Stromal cell of bone marrow (primary cell): ENCODE results near the gene ANAPC10.
"Not testable (repeated sequence)": the region's sequence is repeated elsewhere in the genome, so short reads cannot be mapped to it uniquely, and the experiment has no call there.

Experiments used
- DNase-seq: peaks from one replicate; pipeline ENCODE4 v3.0.0-alpha.2; 2012; ENCODE audit warnings: low read depth

The ANAPC10 gene

DNA sequence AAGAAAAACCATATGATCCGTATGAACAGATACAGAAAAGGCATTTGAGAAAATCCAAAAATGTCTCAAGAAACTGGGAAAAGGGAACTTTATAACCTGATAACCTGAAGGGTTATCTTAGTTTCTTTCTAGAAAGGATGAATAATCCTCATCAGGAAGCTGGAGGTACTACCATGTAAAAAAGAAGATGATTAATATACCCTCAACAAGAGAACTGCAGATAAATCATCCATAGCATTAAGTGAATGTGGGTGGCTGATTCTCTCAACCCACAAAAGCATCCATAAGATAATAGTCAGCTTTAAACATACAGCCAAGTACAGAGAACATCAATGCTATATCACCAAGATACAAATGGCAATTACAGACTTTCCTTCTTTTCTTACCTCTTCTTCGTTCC lies 26.4 kb downstream of the ANAPC10 start:
- DNase-seq, result no peak

DNA sequence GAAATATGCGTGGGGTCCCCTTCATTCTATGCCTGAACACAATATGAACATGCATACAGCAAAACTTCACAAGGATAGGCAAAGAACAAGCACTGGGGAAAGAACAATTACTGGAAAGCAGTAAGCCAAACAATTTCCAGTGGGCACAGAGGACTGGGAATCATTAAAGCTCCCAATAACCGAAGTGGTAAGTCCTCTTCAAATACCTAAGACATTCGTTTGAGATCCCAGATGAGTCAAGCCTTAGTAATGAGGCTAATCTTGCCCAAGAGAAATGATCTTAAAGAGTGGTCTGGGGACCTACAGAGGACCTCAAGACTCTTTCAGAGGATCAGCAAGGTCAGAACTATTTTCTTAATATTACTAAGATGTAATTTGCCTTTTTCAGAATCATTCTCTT lies 28.6 kb downstream of the ANAPC10 start:
- peak; percentile 8 for DNase-seq

DNA sequence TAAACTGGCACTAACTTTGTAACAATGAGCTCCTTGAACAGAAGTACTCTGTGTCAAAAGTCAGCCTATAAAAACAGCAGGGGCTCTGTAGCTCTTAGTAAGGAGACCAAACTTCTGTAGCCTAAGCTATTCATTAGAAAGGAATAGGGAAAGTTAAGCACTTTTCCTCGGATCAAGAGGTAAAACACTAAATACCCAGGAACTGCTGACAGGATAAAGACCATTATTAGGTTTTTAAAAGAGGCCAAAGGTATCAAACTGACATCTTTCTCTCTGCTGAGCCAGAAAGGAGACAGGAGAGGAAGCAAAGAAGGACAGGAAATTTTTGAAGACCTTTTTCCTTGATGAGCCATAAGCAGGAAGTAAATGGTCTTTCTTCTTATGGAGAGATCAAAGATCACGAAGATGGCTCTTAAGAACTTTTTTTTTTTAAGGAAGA lies 31.9 kb downstream of the ANAPC10 start:
- no peak for DNase-seq

DNA sequence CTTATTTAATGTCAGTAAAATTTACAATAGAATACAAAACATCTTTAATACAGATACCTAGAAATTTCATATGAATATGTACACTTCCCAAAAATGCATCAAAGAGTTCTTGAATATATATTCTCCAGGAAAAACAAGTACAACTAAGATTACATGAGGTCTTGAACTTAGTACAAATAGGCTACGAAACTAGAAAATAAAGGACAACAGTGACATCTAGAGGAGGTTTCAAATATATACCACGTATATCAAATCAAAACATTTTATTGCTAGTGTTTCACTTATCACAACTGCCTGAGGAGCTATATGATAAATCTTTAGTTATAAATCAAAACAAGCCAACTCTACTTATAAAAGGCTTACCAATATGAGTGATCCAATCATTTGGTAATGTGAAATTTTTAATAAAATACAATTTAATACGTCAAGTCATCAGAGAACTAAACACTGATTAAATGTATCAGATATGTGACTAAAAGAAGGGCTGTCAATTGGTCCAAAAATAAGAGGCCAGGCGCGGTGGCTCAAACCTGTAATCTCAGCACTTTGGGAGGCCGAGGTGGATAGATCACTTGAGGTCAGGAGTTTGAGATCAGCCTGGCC lies 36.6 kb downstream of the ANAPC10 start:
- peak; percentile 21 for DNase-seq

DNA sequence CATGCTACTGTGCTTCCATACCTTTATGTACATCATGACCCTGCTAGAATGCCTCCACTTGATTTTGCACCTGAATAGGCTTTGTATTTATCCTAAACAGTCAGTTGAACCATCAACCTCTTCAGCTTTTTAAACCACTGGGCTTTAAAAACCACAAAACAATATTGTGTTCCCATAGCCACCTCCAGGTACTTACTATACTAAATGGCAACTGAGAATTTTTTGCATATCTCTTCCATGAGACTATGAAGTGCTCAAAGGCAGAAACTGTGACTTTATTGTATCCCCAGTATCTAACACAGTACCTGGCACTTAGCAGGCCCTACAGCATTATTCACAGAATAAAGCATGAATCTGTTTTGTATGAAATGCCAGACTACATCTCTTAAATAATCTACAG lies 39.7 kb downstream of the ANAPC10 start:
- no peak for DNase-seq

DNA sequence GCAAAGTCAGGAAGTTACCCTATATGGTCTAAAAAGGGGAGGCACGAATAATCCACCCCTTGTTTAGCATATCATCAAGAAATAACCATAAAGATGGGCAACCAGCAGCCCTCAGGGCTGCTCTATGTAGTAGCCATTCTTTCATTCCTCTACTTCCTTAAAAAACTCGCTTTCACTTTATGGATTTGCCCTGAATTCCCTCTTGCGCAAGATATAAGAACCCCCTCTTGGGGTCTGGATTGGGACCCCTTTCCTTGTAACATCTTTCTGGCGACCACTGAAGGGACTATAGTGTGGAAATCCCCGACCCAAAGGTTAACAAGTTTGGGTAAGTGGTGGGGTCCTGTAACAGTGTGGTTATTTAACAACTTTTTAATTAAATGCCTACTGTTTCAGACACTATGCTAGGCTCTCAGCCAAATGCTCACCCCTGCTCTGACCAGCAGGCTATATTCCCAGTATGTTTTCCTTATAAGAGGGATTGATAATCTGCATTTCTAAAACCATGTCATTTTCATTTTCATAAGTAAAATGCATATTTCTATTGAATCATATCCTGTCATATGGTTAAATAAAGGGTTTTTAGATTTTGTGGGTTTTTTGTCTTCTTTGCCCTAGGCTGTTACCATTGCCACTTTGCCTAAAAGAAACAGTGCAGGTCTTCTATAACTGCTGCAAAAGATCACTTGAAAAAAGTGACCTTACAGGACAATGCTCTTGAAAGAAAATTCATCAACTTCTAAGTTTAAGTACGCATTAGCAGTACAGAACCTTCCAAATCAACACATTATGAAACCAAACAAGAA lies 41.5 kb downstream of the ANAPC10 start:
- DNase-seq, result no peak

DNA sequence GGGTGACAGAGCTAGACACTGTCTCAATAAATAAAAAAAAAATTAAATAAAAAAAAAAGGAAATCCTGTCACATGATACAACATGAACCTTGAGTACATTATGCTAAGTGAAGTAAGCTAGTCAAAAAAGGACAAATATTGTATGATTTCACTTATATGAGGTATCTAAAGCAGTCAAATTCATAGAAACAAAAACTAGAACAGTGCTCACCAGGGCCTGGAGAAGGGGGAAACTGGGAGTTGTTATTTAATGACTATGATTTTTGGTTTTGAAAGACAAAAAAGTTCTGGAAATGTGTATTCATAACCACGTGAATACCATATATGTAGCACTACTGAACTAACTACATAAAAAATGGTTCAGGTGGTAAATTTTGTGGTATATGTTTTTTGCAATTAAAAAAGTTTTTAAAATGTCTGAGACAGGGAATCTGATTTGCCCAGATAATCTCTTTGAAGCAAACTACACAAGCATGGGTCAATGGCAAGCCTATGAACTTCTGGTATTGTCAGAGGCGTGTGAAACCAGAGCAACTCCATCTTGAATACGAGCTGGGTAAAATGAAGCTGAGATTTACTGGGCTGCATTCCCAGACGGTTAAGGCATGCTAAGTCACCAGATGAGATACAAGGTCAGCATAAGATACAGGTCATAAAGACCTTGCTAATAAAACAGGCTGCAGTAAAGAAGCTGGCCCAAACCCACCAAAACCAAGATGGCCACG lies 42.3 kb downstream of the ANAPC10 start:
- DNase-seq, result no peak

DNA sequence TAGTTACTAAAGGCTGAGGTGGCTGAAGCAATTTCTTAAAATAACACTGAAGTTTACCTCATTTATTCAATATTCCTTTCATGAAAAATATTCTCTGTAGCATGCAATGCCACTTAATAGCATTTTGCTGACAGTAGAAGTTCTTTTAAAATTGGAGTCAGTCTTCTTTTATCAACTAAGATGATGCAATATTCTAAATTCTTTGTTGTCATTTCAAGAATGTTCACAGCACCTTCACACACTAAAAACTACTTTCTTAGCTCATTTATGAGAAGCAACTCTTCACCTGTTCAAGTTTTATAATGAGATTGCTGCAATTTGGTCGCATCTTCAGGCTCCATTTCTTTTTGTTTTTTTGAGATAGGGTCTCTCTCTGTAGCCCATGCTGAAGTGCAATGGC lies 48.8 kb downstream of the ANAPC10 start:
- no peak for DNase-seq

DNA sequence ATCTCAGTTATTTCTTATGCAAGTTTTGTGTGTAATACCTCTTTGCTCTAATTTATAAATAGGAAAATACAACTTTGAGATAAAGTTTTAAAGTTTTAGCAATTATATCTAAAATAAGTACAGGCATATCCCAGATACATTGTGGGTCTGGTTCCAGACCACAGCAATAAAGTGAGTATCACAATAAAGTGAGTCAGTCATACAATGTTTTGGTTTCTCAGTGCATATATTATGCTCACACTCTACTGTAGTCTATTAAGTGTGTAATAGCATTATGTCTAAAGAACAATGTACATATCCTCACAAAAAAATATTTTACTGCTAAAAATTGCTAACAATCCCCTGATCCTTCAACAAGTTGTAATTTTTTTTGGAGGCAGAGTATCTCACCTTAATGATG lies 49.2 kb downstream of the ANAPC10 start:
- DNase-seq, result no peak

DNA sequence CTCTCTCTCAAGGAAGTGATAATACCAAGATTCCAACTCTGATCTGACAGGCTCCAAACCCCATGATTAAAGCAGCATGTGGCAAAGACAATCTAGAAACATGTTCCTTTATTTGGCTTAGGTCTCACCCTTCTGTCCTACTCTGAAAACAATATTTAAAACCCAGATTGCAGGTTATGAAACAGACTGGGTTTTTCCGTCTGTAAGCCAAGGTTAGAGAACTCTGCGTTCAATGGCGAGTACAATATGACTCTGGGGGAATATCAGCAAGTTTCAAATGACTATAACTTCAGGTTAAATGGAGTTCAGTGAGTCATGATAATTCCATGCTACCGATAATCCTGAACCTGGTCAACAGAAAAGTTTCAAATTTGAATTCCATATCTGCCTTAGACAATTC lies 50.8 kb downstream of the ANAPC10 start:
- DNase-seq, result no peak

DNA sequence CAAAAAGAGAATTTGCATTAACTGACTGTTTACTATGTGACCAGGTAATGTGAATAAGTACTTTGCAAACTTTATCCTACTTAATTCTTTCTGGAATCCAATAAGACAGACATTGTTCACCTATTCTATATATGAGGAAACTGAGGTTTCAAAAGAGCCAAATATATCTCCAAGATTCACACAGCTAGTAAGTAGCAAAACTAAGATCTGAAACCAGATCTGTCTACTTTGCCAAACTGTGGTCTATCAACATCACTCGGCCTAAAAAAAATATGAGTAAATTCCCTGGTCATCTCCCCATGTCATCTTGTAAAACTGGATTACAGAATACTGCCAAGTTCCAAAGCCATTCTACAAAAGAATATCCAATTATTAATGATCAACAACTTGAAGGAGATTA lies 52.8 kb downstream of the ANAPC10 start:
- DNase-seq, result no peak

DNA sequence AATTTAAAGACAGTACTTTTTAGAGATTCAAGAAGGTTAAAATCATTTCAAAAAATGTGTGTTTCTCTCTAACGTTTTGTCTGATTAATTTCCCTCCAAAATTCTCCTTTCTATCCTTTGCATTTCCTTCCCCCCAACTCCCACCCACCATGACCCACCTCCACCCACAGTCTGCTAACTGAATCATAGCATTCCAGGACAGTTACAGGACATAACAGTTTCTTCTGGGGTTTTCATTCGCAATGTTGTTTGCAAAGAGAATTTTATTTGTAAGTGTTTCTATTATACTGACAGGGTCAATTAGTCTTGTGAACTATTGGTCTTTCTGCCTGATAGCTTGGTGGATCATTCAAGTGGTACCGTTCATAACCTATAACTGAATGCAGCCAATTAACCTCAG lies 53.7 kb downstream of the ANAPC10 start:
- no peak for DNase-seq

DNA sequence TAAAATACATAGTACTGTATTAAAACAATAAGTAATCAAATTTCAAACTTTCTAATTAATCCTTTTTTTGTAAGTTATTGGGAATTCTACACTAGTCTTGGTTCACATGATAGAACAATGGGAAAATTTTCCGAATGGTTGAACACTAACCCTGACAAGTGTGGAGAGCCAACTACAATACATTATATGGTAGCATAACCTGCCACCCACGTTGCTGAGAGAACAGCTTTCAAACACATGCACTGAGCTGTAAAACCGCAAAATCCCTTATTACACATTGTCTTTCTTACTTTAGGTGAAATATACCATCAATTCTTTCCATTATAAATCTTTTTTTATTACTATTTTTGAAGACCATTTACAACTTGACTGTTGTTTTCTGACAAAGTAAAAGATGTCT lies 54.7 kb downstream of the ANAPC10 start:
- DNase-seq, result no peak

DNA sequence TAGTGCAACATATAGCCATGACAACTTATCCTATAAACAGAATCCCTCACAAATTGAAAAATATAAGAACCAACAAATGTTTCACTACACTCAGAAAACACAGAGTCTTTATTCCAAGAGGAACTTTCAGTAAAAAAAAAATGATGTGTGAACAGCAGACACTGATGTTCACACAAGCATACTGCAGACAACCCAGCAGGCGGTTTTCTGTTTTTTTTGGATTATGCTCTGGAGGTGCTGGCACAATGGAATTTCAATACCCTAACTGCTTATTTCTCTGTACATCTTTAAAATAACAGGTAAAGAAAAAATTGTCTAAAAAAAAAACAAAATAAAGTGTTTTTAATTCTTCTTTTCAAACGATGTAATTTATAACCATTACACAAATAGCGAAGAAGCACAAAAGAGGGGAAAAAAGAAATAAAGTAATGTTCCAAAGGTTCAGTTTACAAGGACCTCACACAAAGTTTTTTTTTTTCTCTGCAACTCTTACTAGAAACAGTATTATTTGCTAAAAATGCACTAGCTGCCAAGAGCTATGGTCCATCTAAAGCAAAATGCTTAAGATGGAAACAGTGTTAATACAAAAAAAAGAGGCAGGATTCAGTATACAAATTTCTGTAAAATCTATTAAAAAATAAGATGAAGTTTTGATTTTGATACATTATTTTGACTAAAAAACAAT lies 55.3 kb downstream of the ANAPC10 start:
- no peak for DNase-seq

DNA sequence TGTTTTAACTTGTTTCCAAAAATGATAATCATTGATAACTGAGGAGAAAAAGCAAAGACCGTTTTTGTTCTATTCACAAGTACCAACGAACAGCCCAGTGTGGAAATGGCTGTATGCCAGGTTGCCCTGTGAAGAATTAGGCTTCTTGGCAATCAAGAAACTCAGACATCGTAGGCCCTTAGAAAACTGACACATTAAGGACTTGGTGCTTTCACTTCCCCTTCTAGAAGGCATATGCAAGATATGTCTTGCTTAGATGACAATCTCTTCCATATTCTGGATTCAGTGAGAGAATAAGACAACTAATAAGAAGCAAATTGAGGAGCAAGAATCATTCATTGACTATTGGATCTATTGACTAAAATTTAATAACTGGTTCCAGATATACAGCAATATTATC lies 56.6 kb downstream of the ANAPC10 start:
- no peak for DNase-seq

DNA sequence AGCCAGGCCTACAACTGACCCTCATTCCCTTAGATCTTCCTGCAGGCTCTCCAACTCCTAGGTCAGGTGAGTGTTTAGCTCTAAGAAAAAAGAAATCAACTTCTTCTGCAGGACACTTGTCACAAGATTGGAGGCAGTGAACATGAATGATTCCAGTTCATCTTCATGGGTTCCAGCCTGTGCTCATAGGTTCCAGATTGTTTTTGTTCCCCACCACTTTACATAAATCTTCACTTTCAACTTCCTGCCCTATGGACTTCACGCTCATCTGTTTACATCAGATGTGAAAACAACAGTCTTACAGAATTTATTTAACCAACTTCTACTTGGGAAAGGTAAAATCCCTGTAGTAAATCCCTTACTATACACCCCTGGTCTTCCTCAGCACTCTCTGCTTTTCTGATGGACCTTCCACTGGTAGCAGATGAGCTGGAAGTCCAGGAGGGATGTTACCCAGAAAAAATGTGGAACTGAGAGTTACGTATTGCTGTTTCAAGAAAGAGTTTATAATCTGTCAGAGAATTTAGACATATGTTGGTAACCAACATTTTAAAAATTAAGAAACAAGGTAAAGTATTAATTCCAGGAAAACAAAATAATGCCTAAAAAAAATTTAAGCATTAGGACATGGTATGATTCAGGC lies 62.4 kb downstream of the ANAPC10 start:
- DNase-seq, result no peak

DNA sequence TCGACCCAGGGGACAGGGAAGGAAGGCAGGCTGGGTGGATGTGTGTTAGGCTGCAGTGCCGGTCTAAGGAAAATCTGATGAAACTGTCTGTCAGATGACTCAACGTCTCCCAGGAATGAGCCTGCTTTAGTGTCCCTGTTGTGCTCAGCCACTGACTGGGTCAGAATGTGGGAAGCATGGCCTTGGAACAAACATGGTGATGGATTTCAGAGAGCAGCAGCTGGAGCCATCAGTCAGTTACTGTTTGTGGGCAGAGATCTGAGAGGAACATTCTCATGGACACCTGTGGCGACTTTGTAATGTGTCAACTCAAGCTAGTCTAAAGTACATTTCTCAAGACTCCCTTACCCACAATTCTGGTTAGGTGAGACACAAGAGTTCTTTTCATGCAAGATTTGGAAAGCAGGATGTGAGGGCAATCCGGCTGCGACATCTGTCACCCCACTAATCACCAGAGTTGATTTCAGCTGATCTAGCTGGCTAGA lies 63.2 kb downstream of the ANAPC10 start:
- DNase-seq, result peak; percentile 70

DNA sequence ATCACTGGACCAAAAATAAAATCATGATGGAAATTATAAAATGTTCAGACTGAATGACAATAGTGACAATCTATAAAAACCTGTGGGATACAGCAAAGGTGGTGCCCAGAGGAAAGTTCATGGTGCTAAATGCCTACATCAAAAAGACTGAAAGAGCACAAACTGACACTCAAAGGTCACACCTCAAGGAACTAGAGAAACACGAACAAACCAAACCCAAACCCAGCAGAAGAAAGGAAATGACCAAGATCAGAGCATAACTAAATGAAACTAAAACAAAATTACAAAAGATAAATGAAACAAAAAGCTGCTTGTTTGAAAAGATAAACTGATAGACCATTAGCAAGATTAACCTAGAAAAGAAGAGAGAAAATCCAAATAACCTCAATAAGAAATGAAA lies 78.7 kb downstream of the ANAPC10 start:
- DNase-seq, result no peak

DNA sequence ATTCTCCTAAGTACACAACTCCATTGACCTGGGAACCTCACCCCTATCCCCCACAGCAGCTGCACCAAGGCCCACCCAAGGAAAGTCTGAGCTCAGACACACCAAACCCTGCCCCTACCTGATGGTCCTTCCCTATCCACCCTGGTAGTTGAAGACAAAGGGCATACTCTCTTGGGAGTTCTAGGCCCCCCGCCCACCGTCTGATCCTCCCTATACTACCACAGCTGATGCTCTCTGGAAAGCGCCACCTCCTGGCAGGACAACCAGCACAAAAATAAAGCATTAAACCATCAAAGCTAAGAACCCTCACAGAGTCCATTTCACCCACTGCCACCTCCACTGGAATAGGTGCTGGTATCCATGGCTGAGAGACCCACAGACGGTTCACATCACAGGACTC lies 83.6 kb downstream of the ANAPC10 start:
- DNase-seq, result no peak

DNA sequence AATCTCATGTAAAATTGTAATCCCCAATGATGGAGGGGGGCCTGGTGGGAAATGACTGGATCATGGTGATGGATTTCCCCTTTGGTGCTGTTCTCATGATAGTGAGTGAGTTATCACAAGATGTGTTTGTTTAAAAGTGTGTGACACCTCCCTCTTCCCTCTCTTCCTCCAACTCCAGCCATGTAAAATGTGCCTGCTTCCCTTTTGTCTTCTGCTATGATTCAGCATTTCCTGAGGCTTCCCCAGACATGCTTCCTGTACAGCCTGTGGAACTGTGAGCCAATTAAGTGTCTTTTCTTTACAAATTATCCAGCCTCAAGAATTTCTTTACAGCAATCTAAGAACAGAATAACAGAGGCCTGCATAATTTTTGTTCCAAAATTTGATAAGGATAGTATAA lies 85.2 kb downstream of the ANAPC10 start:
- peak; percentile 19 for DNase-seq

DNA sequence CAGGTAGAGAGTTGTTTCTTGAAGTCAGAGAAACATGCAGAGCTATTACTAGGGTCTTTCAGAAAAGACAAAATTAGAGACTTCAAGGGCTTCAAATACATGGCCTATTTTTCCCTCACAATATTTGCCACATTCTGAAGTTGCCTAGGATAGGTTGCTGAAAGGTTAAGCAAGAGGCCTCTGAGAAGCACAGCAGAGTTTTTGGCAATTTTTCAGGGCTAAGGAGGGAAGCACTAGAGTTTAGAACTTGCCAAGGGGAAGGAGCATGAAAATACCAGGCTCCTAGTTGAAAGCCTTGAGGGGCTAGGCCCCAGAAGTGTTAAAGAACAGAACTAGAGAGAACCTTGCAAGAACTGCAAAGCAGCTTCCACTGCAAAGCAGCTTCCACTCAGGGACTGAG lies 86.4 kb downstream of the ANAPC10 start:
- no peak for DNase-seq

DNA sequence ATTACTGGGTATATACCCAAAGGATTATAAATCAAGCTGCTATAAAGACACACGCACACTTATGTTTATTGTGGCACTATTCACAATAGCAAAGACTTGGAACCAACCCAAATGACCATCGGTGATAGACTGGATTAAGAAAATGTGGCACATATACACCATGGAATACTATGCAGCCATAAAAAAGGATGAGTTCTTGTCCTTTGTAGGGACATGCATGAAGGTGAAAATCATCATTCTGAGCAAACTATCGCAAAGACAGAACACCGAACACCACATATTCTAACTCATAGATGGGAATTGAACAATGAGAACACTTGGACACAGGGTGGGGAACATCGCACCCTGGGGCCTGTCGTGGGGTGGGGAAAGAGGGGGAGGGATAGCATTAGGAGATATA lies 87.7 kb downstream of the ANAPC10 start:
- DNase-seq, result not testable (repeated sequence)
